HG03196 (cell line): ENCODE data around the gene CCDC15.
"Not testable (repeated sequence)": the region's sequence is repeated elsewhere in the genome, so short reads cannot be mapped to it uniquely, and the experiment has no call there.

Experiments
- ATAC-seq: cut with Tn5 transposase; IDR thresholded peaks from one replicate; pipeline ENCODE4 v1.9.1; 2021; ENCODE audit not compliant: unreplicated experiment

The CCDC15 gene

DNA sequence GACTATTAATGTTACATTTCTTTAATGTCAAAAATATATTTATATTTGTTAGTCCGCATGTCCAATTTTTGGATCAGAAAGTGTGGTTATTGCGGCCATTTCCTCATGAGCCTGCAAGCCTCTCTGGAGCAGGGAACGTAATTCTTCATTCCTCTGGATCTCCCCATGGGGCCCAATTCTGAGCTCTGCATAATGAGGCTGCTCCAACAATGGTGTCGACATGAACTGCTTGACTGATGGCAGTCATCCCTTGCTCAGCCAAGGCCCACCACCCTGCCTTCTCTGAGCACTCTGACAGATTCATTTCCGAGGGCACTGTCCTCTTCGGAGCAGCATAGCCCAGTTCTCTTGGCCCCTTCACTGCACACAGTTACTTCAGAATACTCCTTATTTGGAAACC is 15.0 kb upstream of the CCDC15 start:
- ATAC-seq: no peak

- no peak for ATAC-seq
These were observed 12.3 kb upstream of the CCDC15 start for GRCh38 chr11:124941703-124942102.

DNA sequence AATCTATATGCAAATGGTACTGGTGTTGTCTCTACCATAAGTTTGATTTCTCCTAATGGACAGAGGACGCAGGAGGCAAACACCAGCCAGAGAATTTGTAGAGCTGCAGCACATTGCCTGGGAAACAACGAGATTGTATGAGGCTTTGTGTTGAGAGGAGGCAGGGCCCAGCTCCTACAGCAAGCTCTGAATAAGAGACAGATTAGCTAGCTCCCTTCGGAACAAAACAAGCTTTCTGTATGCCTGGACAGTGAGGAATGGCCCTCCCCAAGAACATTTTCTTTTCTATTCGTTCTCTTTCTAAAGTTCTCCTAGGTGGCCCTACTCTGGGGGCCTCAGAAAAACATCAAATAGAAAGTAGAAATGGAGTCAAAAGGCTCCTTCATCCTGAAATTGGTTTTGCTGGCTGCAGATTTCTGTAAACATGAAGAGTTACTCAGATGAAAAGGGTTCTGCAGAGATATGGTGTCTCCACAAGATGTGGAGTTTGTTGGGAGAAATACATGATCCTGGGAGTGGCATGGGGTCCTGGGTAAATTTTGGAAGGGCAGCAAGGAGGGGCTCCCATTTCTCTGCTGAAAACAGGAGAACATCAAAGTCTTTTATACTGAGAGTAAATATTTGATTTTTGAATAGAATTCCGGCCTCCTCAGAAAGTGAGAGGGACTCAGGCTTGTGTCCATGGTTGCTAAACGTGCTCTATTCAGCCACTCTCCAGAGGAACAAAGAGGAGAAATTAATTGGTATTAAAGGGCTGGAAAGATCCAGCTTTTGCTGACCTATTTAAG is 11.3 kb upstream of the CCDC15 start:
- no peak for ATAC-seq

DNA sequence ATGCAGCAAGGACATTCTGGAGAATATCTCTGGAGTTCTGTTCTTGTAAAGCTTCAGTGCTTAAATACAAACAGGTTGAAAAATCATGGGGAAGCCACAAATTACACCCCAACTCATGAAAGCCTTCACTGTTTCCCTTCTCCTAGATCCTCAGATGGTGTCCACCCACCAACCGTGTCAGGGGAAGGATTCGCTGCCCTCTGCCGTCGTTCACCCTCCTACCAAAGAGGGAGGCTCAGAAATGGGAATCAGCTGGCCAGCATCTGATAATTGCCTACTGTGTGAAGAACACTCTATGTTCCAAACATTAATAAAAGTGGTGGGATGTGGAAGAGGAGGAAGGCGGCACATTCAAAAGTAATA is 10.8 kb upstream of the CCDC15 start:
- ATAC-seq: no peak

- ATAC-seq: no peak
These were observed 10.3 kb upstream of the CCDC15 start for GRCh38 chr11:124943741-124944140.

DNA sequence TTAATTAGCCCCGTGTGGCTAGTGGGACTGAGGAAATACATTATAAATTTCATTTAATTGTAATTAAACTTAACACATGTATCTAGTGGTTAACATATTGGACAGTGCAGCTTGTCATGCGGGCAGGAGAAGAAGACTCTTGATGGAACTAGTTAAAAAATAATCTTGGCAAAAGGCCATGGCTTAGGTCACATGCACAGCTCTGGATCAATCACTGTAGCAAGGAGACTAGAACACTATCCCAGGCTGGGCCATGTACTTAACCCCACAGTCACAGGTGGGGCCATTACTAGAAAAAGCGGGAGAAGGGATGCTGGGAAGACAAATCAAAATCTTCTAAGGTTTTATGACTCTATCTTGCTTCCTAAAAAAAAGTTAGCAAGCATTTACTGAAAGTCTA is 9.4 kb upstream of the CCDC15 start:
- no peak for ATAC-seq

GRCh38 chr11:124945826-124946225 is 8.2 kb upstream of the CCDC15 start:
- no peak for ATAC-seq

- ATAC-seq: no peak
These were observed 7.3 kb upstream of the CCDC15 start for GRCh38 chr11:124946735-124947141.

GRCh38 chr11:124950601-124951330 is 3.2 kb upstream of the CCDC15 start:
- no peak for ATAC-seq

- ATAC-seq: no peak
These were observed 2.7 kb upstream of the CCDC15 start for GRCh38 chr11:124951341-124951740.

DNA sequence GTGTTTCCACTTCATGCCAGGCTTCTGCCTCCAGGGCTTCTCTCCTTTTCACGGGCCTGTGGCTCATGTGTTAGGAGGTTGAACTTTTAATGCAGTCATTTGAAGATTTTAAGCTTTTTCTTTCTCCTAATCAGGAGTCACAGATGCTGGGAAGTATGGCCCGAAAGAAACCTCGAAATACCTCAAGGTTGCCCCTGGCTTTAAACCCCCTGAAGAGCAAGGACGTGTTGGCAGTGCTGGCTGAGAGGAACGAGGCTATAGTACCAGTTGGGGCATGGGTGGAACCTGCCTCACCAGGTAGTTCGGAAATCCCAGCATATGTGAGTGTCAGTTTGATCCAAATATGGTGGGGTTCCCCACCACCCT is 571 bp downstream of the CCDC15 start:
- ATAC-seq: no peak

DNA sequence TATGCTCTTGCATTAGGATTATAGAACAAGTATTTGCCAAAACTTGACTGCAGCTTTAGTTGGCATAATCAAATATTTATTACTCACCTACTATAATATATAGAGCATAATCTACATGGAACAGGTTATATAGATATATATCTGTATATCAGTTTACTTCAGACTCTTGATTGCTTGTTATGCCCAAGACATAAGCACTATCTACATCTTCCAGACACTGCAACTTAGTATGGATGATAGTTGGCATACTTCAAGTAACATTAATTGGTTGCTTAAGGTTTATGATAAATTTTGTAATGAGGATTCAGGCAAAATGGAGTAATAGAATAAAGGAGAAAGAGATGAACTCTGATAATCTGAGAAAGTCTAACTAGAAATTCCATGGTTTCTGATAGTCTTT is 1.0 kb downstream of the CCDC15 start:
- ATAC-seq: no peak

GRCh38 chr11:124961972-124962609 is 8.1 kb downstream of the CCDC15 start:
- peak; percentile 91 for ATAC-seq

- not testable (repeated sequence) for ATAC-seq
These were observed 14.2 kb downstream of the CCDC15 start for GRCh38 chr11:124968197-124968596.

DNA sequence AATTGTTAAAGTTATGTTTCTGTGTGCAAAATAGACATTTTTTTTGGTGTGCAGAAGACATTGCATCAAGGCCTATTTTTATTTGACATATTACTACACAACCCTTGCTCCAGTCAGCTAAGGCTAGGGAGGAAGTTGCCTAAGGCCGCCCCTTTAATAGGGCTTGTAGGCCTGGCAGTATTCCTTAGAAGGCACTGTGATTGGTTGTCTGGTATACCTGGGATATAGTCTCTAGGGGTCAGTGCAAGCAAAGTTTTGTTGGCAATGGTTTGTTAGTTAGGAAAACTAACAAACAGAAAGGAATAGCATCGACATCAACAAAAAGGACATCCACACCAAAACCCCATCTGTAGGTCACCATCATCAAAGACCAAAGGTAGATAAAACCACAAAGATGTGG is 16.9 kb downstream of the CCDC15 start:
- no peak for ATAC-seq

- ATAC-seq: no peak
These were observed 17.8 kb downstream of the CCDC15 start for GRCh38 chr11:124971810-124972209.

DNA sequence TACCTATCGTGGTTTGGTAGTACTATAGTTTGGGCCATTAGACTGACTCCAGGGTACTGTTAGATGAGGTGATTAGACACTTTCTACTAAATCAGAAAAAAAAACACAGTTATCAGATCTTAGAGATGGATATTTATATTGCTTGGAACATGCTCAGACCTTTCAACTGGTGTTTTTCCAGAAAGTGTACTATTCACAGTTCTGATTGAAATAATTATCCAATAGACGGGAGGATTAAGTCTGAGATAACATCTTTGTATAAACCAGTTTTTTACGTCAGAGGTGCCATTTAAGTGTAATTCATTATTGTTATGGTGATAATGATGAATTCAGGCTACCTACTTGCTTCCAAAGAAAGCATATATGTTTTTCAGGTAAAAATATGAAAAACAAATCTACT is 22.5 kb downstream of the CCDC15 start:
- ATAC-seq: no peak

DNA sequence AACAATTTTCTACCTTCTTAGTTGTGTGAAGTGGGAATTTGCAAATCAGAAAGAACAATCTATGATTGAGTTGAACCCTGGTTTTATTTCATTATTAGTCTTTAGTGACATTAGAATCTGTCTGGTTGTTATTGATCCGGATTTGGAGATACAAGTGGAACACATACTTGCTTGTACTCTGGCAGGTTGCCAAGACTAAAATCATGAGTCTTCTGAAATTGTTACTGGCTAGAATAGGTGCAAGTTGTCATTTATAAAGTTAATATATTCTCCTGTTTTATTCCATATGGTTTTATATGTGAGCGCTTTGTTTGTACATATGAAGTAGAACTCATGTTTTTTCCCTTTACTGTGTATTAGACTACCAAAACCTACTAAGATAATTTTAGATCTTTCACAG is 23.0 kb downstream of the CCDC15 start:
- ATAC-seq: no peak

DNA sequence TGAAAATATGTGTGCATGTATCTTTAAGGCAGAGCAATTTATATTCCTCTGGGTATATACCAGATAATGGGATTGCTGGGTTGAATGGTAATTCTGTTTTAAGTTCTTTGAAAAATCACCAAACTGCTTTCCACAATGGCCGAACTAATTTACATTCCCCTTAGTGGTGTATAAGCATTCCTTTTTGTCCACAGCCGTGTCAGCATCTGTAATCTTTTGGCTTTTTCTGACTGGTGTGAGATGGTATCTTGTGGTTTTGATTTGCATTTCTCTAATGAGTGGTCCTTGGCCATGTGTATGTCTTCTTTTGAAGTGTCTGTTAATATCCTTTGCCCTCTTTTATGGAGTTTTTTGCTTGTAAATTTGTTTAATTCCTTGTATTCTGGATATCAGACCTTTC is 24.3 kb downstream of the CCDC15 start:
- no peak for ATAC-seq

DNA sequence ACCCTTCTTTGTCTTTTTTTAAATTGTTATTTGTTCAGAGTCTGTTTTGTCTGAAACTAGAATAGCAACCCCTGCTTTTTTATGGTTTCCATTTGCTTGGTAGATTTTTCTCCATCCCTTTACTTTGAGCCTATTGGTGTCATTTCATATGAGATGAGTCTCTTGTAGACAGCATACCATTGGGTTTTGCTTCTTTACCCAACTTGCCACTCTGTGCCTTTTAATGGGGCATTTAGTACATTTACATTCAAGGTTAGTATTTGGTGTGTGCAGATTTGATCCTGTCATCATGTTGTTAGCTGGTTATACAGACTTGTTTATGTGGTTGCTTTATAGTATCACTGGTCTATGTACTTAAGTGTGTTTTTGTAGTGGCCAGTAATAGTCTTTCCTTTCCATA is 28.0 kb downstream of the CCDC15 start:
- ATAC-seq: no peak

GRCh38 chr11:124983674-124984511 is 29.9 kb downstream of the CCDC15 start:
- no peak for ATAC-seq
